Dedifferentiated amniotic fluid mesenchymal stem cell (primary cell): ENCODE results near the gene ATP6V0C.
"Not testable (repeated sequence)": the region's sequence is repeated elsewhere in the genome, so short reads cannot be mapped to it uniquely, and the experiment has no call there.

ENCODE experiments used
- DNase-seq: peaks from one replicate; pipeline ENCODE4 v3.0.0-alpha.2; 2016; ENCODE audit errors: extremely low spot score

Gene ATP6V0C

DNA sequence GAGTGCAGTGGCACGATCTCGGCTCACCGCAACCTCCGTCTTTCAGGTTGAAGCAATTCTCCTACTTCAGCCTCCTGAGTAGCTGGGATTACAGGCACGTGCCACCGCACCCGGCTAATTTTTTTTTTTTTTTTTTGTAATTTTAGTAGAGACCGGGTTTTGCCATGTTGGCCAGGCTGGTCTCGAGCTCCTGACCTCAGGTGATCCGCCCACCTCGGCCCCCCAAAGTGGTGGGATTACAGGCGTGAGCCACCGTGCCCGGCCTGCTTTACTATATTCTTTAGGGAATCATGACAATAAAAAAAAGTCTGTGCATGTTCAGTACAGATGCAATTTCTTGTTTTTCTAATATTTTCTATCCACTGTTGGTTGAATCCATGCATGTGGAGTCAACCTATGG lies 30.0 kb downstream of the ATP6V0C start:
- not testable (repeated sequence) for DNase-seq

DNA sequence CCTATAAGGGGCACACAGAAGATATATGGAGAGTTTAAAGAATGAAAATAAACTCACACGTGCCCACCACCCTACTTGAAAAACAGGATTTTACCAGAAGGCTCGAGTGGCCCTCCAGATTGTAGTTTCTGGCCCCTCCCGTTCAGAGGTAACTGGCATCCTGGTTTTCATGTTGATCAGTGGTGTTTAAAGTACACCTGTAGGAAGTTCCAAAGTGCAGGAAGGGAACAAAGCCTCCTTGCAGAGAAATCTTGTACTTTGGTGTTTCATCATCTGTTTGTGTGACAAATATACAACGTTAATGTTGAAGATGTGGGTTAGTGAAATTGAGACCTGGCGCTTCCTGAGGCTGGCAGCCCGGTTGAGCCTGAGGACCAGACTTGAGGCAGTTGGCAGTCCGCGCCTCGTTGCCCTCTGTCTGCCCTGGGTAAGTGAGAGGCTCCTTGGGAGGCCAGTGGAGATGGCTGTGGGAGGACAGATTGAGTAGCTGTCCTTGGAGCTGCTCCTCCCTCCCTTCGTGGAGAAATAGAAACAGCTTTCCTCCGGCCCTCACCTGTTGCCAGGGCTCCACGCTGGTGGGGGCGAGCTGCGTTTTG lies 36.6 kb downstream of the ATP6V0C start:
- DNase-seq = not testable (repeated sequence)

GRCh38 chr16:2551420-2551889 lies 37.7 kb downstream of the ATP6V0C start:
- DNase-seq = not testable (repeated sequence)

GRCh38 chr16:2554709-2555425 lies 41.1 kb downstream of the ATP6V0C start:
- not testable (repeated sequence) for DNase-seq

- not testable (repeated sequence) for DNase-seq
These were observed 43.4 kb downstream of the ATP6V0C start for GRCh38 chr16:2557150-2557549.

DNA sequence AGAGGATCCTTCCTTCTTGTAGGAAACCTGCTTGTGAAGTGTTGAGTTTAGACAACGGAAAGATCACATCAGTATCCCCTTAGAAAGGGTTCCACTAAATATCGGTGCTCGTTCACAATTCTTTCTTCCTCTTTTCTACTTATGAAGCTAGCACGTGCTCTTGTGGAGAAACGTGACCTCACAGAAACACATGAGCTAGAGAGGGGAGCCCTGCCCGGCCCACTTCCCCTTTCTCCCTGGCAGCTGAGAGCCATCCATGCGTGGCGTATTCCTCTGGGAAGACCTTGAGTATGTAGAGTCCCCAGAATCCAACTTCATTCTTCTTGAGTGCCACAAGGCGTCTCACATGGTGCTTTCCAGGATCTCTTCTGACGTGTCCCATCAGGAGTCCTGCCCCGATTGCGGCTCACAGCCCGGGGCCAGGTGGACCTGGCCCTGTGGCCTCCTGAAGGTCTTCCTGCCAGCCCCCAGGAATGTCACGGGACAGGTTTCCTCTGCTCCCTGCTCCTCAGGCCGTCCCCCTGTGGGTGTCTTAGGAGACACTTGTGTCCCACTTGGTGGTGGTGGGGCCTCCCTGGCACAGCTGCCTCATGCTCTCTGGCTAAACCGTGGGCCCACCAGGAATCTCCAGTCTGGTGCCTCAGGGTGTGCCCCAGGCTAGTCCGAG lies 46.5 kb downstream of the ATP6V0C start:
- not testable (repeated sequence) for DNase-seq

DNA sequence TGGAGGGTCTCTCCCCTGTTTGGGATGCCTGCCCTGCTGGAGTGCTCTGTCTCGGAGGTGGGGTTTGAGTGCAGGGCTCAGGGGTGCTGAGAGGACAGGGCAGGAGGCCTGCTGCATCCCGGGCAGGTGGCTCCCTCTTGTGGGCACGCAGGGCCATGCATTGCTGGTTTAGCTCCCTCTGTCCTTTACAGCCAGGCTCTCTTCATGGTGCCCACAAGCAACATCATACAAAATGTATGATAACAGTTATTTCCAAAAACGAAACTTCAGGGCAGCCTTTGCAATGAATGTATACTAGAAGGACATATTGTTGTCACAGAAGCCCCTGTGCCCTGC lies 47.0 kb downstream of the ATP6V0C start:
- not testable (repeated sequence) for DNase-seq

GRCh38 chr16:2567506-2567905 lies 53.8 kb downstream of the ATP6V0C start:
- DNase-seq = not testable (repeated sequence)

DNA sequence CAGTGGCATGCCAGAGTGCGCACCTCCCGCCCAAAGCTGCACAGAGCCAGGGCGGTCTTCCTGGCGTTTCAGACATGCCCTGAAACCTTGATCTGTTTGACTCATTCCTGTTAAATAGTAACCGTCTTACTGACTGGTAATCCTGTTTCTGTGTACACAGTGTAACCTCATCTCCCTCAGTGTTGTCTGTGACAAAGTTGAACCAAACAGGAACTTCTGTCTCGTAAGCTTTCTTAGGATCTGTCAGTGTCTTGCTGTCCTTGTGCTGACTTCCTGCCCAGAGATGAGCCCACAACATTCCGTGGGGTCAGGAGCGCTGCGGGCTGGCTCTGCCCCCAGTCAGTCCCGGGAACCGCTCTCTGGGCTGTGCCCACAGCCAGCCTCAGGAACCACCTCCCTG lies 54.8 kb downstream of the ATP6V0C start:
- not testable (repeated sequence) for DNase-seq
